ENCODE data around the gene REV3L.

DNA sequence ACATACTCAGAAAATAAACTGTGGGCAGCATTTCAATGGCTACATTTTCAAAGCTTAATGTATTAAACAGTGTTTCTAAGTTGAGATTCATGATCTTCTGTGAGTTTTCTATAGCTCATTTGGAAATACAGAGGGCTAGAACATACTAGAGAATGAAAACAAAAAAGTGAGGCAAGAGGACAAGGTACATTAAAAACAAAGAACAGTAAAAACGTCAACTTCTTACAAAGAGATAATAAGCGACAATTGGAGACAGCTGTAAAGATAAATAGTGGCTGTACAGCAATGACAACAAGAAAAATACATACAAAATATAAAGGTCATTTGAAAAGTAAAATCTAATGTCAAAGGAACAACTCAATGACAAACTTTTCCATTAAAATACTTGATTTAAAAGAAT lies 94.3 kb downstream of the REV3L start:
- TF ChIP-seq GABPA (IDR thresholded peaks at IDR 0.05; ENCODE audit: low read depth) (no peak), RAD21 (IDR thresholded peaks at IDR 0.05; ENCODE audit: low read length) (no peak), NRF1 (IDR thresholded peaks at IDR 0.05; ENCODE audit: low read depth, low read length) (no peak), TAF1 (IDR thresholded peaks at IDR 0.05; ENCODE audit: borderline replicate concordance, low read depth, low read length) (no peak), TEAD4 (IDR thresholded peaks at IDR 0.05; ENCODE audit: borderline replicate concordance, insufficient read depth) (no peak), YY1 (IDR thresholded peaks at IDR 0.05; ENCODE audit: low read depth) (no peak), TCF12 (IDR thresholded peaks at IDR 0.05) (no peak), EP300 (IDR thresholded peaks at IDR 0.05; ENCODE audit: borderline replicate concordance in 1 of 2, low read depth in 1 of 2, low read length in 1 of 2) (no peak)
- TF ChIP-seq, protein P1, sequence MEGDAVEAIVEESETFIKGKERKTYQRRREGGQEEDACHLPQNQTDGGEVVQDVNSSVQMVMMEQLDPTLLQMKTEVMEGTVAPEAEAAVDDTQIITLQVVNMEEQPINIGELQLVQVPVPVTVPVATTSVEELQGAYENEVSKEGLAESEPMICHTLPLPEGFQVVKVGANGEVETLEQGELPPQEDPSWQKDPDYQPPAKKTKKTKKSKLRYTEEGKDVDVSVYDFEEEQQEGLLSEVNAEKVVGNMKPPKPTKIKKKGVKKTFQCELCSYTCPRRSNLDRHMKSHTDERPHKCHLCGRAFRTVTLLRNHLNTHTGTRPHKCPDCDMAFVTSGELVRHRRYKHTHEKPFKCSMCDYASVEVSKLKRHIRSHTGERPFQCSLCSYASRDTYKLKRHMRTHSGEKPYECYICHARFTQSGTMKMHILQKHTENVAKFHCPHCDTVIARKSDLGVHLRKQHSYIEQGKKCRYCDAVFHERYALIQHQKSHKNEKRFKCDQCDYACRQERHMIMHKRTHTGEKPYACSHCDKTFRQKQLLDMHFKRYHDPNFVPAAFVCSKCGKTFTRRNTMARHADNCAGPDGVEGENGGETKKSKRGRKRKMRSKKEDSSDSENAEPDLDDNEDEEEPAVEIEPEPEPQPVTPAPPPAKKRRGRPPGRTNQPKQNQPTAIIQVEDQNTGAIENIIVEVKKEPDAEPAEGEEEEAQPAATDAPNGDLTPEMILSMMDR (IDR thresholded peaks at IDR 0.05) = no peak
- TF ChIP-seq, protein P2, sequence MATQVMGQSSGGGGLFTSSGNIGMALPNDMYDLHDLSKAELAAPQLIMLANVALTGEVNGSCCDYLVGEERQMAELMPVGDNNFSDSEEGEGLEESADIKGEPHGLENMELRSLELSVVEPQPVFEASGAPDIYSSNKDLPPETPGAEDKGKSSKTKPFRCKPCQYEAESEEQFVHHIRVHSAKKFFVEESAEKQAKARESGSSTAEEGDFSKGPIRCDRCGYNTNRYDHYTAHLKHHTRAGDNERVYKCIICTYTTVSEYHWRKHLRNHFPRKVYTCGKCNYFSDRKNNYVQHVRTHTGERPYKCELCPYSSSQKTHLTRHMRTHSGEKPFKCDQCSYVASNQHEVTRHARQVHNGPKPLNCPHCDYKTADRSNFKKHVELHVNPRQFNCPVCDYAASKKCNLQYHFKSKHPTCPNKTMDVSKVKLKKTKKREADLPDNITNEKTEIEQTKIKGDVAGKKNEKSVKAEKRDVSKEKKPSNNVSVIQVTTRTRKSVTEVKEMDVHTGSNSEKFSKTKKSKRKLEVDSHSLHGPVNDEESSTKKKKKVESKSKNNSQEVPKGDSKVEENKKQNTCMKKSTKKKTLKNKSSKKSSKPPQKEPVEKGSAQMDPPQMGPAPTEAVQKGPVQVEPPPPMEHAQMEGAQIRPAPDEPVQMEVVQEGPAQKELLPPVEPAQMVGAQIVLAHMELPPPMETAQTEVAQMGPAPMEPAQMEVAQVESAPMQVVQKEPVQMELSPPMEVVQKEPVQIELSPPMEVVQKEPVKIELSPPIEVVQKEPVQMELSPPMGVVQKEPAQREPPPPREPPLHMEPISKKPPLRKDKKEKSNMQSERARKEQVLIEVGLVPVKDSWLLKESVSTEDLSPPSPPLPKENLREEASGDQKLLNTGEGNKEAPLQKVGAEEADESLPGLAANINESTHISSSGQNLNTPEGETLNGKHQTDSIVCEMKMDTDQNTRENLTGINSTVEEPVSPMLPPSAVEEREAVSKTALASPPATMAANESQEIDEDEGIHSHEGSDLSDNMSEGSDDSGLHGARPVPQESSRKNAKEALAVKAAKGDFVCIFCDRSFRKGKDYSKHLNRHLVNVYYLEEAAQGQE (IDR thresholded peaks at IDR 0.05; ENCODE audit: low read depth, low read length) = no peak
- TF ChIP-seq, protein P3, sequence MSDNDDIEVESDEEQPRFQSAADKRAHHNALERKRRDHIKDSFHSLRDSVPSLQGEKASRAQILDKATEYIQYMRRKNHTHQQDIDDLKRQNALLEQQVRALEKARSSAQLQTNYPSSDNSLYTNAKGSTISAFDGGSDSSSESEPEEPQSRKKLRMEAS (IDR thresholded peaks at IDR 0.05; ENCODE audit: low read depth) = no peak
